K562 (cell line): ENCODE results near the gene RECK. TPM values are rescaled to one million over a fixed set of nuclear protein-coding genes. Genes with fewer than 3 reads are reported as not detected.

Experiments used
- ATAC-seq: fragments of 200-7000 bp; cut with Tn5 transposase; 3 replicates; pipeline ENCODE4 v1.9.1; 2020; ENCODE audit warnings: moderate library complexity
- BruUV-seq: library from RNA; stranded (reverse); fragments of 400-500 nt; replicated peaks from 2 replicates; lab custom pipeline; 2021; lab: Mats Ljungman, UMichigan
- CTCF ChIA-PET: fragments of 300-600 bp; formaldehyde crosslinking; extraction: SDS; loops from one replicate; lab custom pipeline; 2021; ENCODE audit warnings: low intra/inter-chr PET ratio; lab: Yijun Ruan, JAX
- POLR2A ChIA-PET: fragments of 300-600, 350-650 bp; sonication (Branson Sonifier 250); formaldehyde crosslinking; extraction: SDS; loops from one replicate; lab custom pipeline; 2021; ENCODE audit warnings: antibody characterized with exemption, inconsistent platforms; lab: Yijun Ruan, JAX
- DNase-seq, 4 experiments: peaks; one replicate each; pipeline versions ENCODE4 v3.0.0 to v3.0.0-alpha.2; 2011 to 2018; ENCODE audit warnings: low spot score in 3 of 4, mixed read lengths in 3 of 4; ENCODE audit errors: extremely low read depth in 1 of 4
- FAIRE-seq: peaks from 2 replicates; lab custom pipeline; 2011; peaks lifted over from hg19 to GRCh38; lab: Jason Lieb, UNC
- H2AFZ ChIP-seq: 2 replicates; pipeline ENCODE4 v1.6.0; 2011; ENCODE audit warnings: low read depth, low read length, control low read depth, inconsistent platforms
- H3K27ac ChIP-seq: fragments of 200-600 bp; 3 replicates; pipeline ENCODE4 v1.8.0; 2011; ENCODE audit warnings: low read depth, mild to moderate bottlenecking, control low read depth, inconsistent platforms, low read length, moderate library complexity, mixed read lengths; ENCODE audit errors: extremely low read depth
- H3K27me3 ChIP-seq, 2 experiments: fragments of 300-600 bp in 1 of 2; 2 replicates in 1 of 2; 3 replicates in 1 of 2; pipeline versions ENCODE4 v1.6.0 to v1.8.0; 2011; ENCODE audit warnings: inconsistent platforms in 2 of 2, low read length in 2 of 2, mild to moderate bottlenecking in 1 of 2, mixed read lengths in 1 of 2, moderate library complexity in 1 of 2; ENCODE audit not compliant: control insufficient read depth in 2 of 2, insufficient read depth in 2 of 2
- H3K36me3 ChIP-seq: fragments of 300-600 bp; 3 replicates; pipeline ENCODE4 v1.8.0; 2011; ENCODE audit warnings: mild to moderate bottlenecking, low read length, inconsistent platforms; ENCODE audit not compliant: control insufficient read depth, insufficient read depth
- H3K4me1 ChIP-seq, 2 experiments: fragments of 200-600 bp in 1 of 2; replicated peaks in 1 of 2; 2 replicates in 1 of 2; 3 replicates in 1 of 2; pipeline versions ENCODE4 v1.5.1 to v1.8.0; 2011; ENCODE audit warnings: inconsistent platforms in 2 of 2, low read length in 2 of 2, mild to moderate bottlenecking in 1 of 2, mixed read lengths in 1 of 2, moderate library complexity in 1 of 2; ENCODE audit not compliant: control insufficient read depth in 2 of 2, insufficient read depth in 2 of 2
- H3K4me2 ChIP-seq: 2 replicates; pipeline ENCODE4 v1.6.1; 2011; ENCODE audit warnings: low read length, control low read depth, inconsistent platforms, mixed read lengths; ENCODE audit not compliant: insufficient read depth
- H3K4me3 ChIP-seq: fragments of 200-600 bp; sonication (generic), shearing (Covaris generic); 2 replicates; pipeline ENCODE4 v1.5.1; 2016; ENCODE audit warnings: control low read depth, inconsistent platforms
- H3K79me2 ChIP-seq: fragments of 200-600 bp; 3 replicates; pipeline ENCODE4 v1.8.0; 2011; ENCODE audit warnings: low read length, inconsistent platforms; ENCODE audit not compliant: control insufficient read depth, insufficient read depth
- H3K9ac ChIP-seq, 2 experiments: 2 replicates each; pipeline versions ENCODE4 v1.6.0 to v1.6.1; 2011; ENCODE audit warnings: low read depth in 2 of 2, low read length in 2 of 2, control low read depth in 1 of 2, inconsistent platforms in 1 of 2, mild to moderate bottlenecking in 1 of 2, mixed read lengths in 1 of 2; ENCODE audit not compliant: insufficient read depth in 1 of 2
- H3K9me1 ChIP-seq: one replicate; pipeline ENCODE4 v1.6.0; 2011; ENCODE audit warnings: inconsistent platforms, mild to moderate bottlenecking, low read length, moderate library complexity; ENCODE audit not compliant: control insufficient read depth, insufficient read depth
- H3K9me3 ChIP-seq: replicated peaks from 2 replicates; pipeline ENCODE4 v1.5.1; 2011; ENCODE audit warnings: low read depth, low read length, inconsistent platforms; ENCODE audit not compliant: control insufficient read depth, insufficient read depth
- H4K20me1 ChIP-seq: replicated peaks from 2 replicates; pipeline ENCODE4 v1.6.1; 2011; ENCODE audit warnings: low read length, inconsistent platforms, mixed read lengths; ENCODE audit not compliant: control insufficient read depth, insufficient read depth
- CBFB ChIP-seq: sonication (generic); formaldehyde crosslinking; IDR thresholded peaks from 2 replicates; pipeline ENCODE4 v1.4.0; 2020; ENCODE audit warnings: mild to moderate bottlenecking, missing genetic modification reagents
- CHD4 ChIP-seq: fragments of 200-600 bp; sonication (generic); IDR thresholded peaks from 3 replicates; pipeline ENCODE4 v1.6.1; 2012; ENCODE audit warnings: low read depth, mild to moderate bottlenecking, mixed read lengths, low read length, inconsistent platforms; ENCODE audit not compliant: insufficient read depth, insufficient replicate concordance, poor library complexity, severe bottlenecking
- CREBBP ChIP-seq: IDR thresholded peaks from one replicate; pipeline ENCODE4 v1.6.1; 2012; ENCODE audit warnings: low read depth, mild to moderate bottlenecking, control low read depth, inconsistent platforms, low read length
- FOXJ2 ChIP-seq: fragments of 200-800 bp; sonication (Bioruptor generic); IDR thresholded peaks from 2 replicates; pipeline ENCODE4 v1.6.1; 2016; ENCODE audit warnings: missing genetic modification characterization, missing compliant biosample characterization
- SNRNP70 ChIP-seq: fragments of 200-400 bp; formaldehyde crosslinking; optimal IDR thresholded peaks from 2 replicates; pipeline ENCODE3; 2017; ENCODE audit warnings: low read depth, low read length
- ZC3H11A ChIP-seq: IDR thresholded peaks from 2 replicates; pipeline ENCODE4 v1.6.1; 2012; ENCODE audit warnings: low read depth, low read length, improper control_type of control experiment
- ZFP30 ChIP-seq: fragments of 250-450 bp; sonication (Bioruptor Pico); IDR thresholded peaks from 2 replicates; pipeline ENCODE4 v1.8.0; 2022; ENCODE audit warnings: moderate library complexity, mild to moderate bottlenecking, inconsistent platforms, borderline replicate concordance
- ZNF253 ChIP-seq: fragments of 250-450 bp; sonication (Bioruptor Pico); conservative IDR thresholded peaks from 2 replicates; pipeline ENCODE4 v1.6.1; 2021; ENCODE audit warnings: mild to moderate bottlenecking
- ZNF77 ChIP-seq: fragments of 250-450 bp; sonication (Bioruptor Pico); IDR thresholded peaks from 2 replicates; pipeline ENCODE4 v1.5.0; 2020
- WGBS: fragments of 100-300 bp; shearing (Covaris generic); methylation state at CpG from one replicate; pipeline ENCODE4 v1.1.6; 2016; ENCODE audit warnings: low coverage, mixed read lengths; ENCODE audit not compliant: insufficient coverage; ENCODE audit errors: missing lambda C conversion rate; 5-methylcytosine and 5-hydroxymethylcytosine counted together
- in situ Hi-C: fragments of 300-500 bp; cut with MboI; formaldehyde crosslinking; loops from 4 replicates; pipeline ENCODE4 v1.15.0; 2018; ENCODE audit warnings: inconsistent platforms, mixed read lengths
- intact Hi-C: fragments of 100-400 bp; cut with micrococcal nuclease; formaldehyde crosslinking; loops from 2 replicates; pipeline ENCODE4 v1.14.2; 2022
- polyA plus RNA-seq, 8 experiments: library from polyadenylated mRNA; depleted of rRNA in 4 of 8; stranded (reverse) in 5 of 8; unstranded in 3 of 8; fragments of >200 nt; fragmentation: Nextera tagmentation in 2 of 8; fragmentation: Illumina TruSeq in 1 of 8; extraction: Ambion mirVana in 2 of 8; extraction: Trizol in 1 of 8; gene quantifications; 2 replicates each; pipeline versions ENCODE4 v1.2.1 to v1.2.3, GENCODE V29; 2011 to 2014; ENCODE audit warnings: inconsistent platforms in 1 of 8, missing spikeins in 1 of 8
- total RNA-seq, 7 experiments: library from RNA; depleted of rRNA in 6 of 7; stranded (reverse); fragments of >200 nt in 6 of 7; fragmentation: Illumina TruSeq in 2 of 7; extraction: Trizol in 2 of 7; gene quantifications; 2 replicates each; pipeline versions ENCODE4 v1.2.1 to v1.2.3, GENCODE V29; 2011 to 2021; ENCODE audit warnings: low replicate concordance in 1 of 7
- TF ChIP-seq, protein P1 (sequence below): sonication (generic); formaldehyde crosslinking; IDR thresholded peaks from 2 replicates; pipeline ENCODE4 v1.8.1; 2022; ENCODE audit warnings: missing genetic modification reagents

Gene RECK
- total and polyA plus RNA-seq, 9 of the 15 experiments (the other 6 are each of a cell fraction or from before 2014, with no cell fraction given), result 0.04 to 0.36 (median 0.16) TPM

DNA sequence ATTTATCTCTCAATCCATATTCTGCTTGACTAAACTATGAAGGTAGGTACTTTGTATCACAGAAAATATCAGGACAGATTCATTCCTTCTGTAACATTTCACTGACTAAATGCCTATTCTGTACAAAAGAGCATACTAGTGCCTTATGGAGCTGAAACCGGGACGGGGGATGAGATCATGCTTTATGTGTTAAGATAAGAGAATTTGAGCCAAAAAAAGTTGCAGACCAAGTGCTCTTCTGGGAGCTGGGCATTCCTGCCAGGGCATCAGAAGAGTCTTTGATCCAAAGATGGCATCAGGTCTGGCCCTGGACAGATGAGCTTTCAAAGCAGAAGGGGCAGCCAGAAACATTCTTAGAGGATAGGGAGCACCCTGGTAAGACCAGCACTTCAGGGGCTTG is 72.4 kb downstream of the RECK start:
- Histone ChIP-seq H2AFZ (no peak overlapping the region), H3K27ac (no peak overlapping the region), H3K4me1 (no peaks in the 10 kb centered on the region; a peak in 1 of 5 replicates), H3K9me3 (no peaks in the 10 kb centered on the region), H4K20me1 (no peaks in the 10 kb centered on the region), H3K79me2 (no peaks in the 10 kb centered on the region), H3K36me3 (no peaks in the 10 kb centered on the region), H3K27me3 (peaks cover 7 to 10% of the 10 kb centered on the region in 2 experiments; a peak in 2 of 5 replicates), H3K9me1 (no peaks in the 10 kb centered on the region), H3K4me2 (no peak overlapping the region), H3K4me3 (no peak overlapping the region), H3K9ac (no peak overlapping the region)
- 0% methylated on average over 2 of the region's 2 CpGs for WGBS
- ChIA-PET CTCF (no interaction called here), POLR2A (interaction anchor here (0.6 to 0.8 kb wide), 2 partner anchors 582 to 1438 kb away, joined by 3 read pairs; no protein-coding TSS in a partner anchor)
- FAIRE-seq (no peak), DNase-seq (no peak), ATAC-seq (no peak)
- intact Hi-C loops, result no loop called here
- TF ChIP-seq ZNF77 (CRISPR knock-in tag) (no peak), ZFP30 (CRISPR knock-in tag) (no peak), FOXJ2 (tag) (no peak), ZNF253 (CRISPR knock-in tag) (no peak), CHD4 (no peak), ZC3H11A (no peak), CBFB (CRISPR knock-in tag) (no peak), SNRNP70 (no peak), CREBBP (no peak)
- TF ChIP-seq, protein P1, sequence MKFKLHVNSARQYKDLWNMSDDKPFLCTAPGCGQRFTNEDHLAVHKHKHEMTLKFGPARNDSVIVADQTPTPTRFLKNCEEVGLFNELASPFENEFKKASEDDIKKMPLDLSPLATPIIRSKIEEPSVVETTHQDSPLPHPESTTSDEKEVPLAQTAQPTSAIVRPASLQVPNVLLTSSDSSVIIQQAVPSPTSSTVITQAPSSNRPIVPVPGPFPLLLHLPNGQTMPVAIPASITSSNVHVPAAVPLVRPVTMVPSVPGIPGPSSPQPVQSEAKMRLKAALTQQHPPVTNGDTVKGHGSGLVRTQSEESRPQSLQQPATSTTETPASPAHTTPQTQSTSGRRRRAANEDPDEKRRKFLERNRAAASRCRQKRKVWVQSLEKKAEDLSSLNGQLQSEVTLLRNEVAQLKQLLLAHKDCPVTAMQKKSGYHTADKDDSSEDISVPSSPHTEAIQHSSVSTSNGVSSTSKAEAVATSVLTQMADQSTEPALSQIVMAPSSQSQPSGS, result no peak
- in situ Hi-C loops, result no loop called here
- no TSS peak for BruUV-seq
